Cardiac fibroblast (primary cell): ENCODE measurements around the gene KLHL7.

ENCODE experiments used
- DNase-seq, 2 donors: peaks; one replicate each; pipeline versions ENCODE4 v3.0.0 to v3.0.0-alpha.2; 2010; ENCODE audit warnings: low read depth in 2 of 2
- H3K4me3 ChIP-seq, 2 donors: replicated peaks in 1 of 2; 1 replicate in 1 of 2; 2 replicates in 1 of 2; pipeline ENCODE4 v1.5.1; 2011; ENCODE audit warnings: low read depth in 2 of 2, low read length in 2 of 2, mild to moderate bottlenecking in 2 of 2, moderate library complexity in 1 of 2
- CTCF ChIP-seq: IDR thresholded peaks from one replicate; pipeline ENCODE4 v1.5.1; 2011; ENCODE audit warnings: low read depth, mild to moderate bottlenecking, low read length, inconsistent platforms

KLHL7 gene

GRCh38 chr7:23106057-23106822 is 655 bp downstream of the KLHL7 start:
- peak overlapping the region; percentile 96 to 97 for H3K4me3 ChIP-seq
- DNase-seq: peak; percentile 51 to 53
- peak; percentile 19 for TF ChIP-seq CTCF

- peak overlapping the region; percentile 96 to 97 for H3K4me3 ChIP-seq
- DNase-seq: peak in 1 of 2 donors; percentile 14
- TF ChIP-seq CTCF: no peak
Measured at GRCh38 chr7:23106823-23107663, 1.5 kb downstream of the KLHL7 start.

GRCh38 chr7:23107781-23108180 is 2.2 kb downstream of the KLHL7 start:
- H3K4me3 ChIP-seq: peak overlapping the region in 1 of 2 donors; percentile 96
- DNase-seq: no peak
- no peak for TF ChIP-seq CTCF

- no peak overlapping the region for H3K4me3 ChIP-seq
- TF ChIP-seq CTCF: no peak
- no peak for DNase-seq
Measured at GRCh38 chr7:23108995-23109394, 3.4 kb downstream of the KLHL7 start.

- DNase-seq: no peak
- TF ChIP-seq CTCF: no peak
Measured at GRCh38 chr7:23109470-23109869, 3.9 kb downstream of the KLHL7 start.

GRCh38 chr7:23114896-23115295 is 9.3 kb downstream of the KLHL7 start:
- TF ChIP-seq CTCF: no peak
- DNase-seq: peak in 1 of 2 donors; percentile 33
- H3K4me3 ChIP-seq: no peak overlapping the region

More at GRCh38 chr7:23109470-23109869, 3.9 kb downstream of the KLHL7 start:
- no peak overlapping the region for H3K4me3 ChIP-seq
